ENCODE measurements around the gene ZEB1.

The ZEB1 gene

GRCh38 chr10:31340343-31340742 is 21.3 kb downstream of the ZEB1 start:
- no peak overlapping the region for H3K4me3 ChIP-seq (ENCODE audit: control insufficient read depth in 1 of 7, extremely low read depth in 1 of 7, insufficient read depth in 4 of 7, low read depth in 2 of 7, low read length in 6 of 7)
- H3K27me3 ChIP-seq (replicated peaks in 2 of 5; ENCODE audit: control insufficient read depth in 4 of 5, insufficient read depth in 5 of 5, low read length in 4 of 5): no peaks in the 10 kb centered on the region
- POLR2A ChIA-PET: no interaction called here
- H3K27ac ChIP-seq (ENCODE audit: insufficient read depth in 1 of 2, low read depth in 1 of 2, low read length in 2 of 2, poor library complexity in 1 of 2, severe bottlenecking in 2 of 2): no peak overlapping the region
- H3K4me1 ChIP-seq (ENCODE audit: control extremely low read depth in 1 of 4, control insufficient read depth in 4 of 4, insufficient read depth in 4 of 4, low read length in 3 of 4): peaks cover 0 to 2% (median 0%) of the 10 kb centered on the region in 4 experiments
- peaks cover 0 to 3% (median 0%) of the 10 kb centered on the region in 4 experiments for H3K36me3 ChIP-seq (ENCODE audit: control insufficient read depth in 4 of 4, insufficient read depth in 4 of 4, low read length in 3 of 4)
- DNase-seq: no peak
- CTCF ChIA-PET: interaction anchor here (1.1 to 1.2 kb wide), 3 partner anchors 8 to 429 kb away, joined by 3 read pairs; no protein-coding TSS in a partner anchor
- H3K9me3 ChIP-seq (ENCODE audit: control extremely low read depth in 1 of 5, control insufficient read depth in 4 of 5, insufficient read depth in 2 of 5, low read depth in 1 of 5, low read length in 4 of 5): no peaks in the 10 kb centered on the region

GRCh38 chr10:31341552-31341951 is 22.5 kb downstream of the ZEB1 start:
- POLR2A ChIA-PET: no interaction called here
- CTCF ChIA-PET: interaction anchor here (1.1 kb wide), 2 partner anchors 9 to 428 kb away, joined by 3 read pairs; no protein-coding TSS in a partner anchor
- no peak for DNase-seq
- Histone ChIP-seq H3K36me3 (ENCODE audit: control insufficient read depth in 4 of 4, insufficient read depth in 4 of 4, low read length in 3 of 4) (peaks cover 0 to 3% (median 0%) of the 10 kb centered on the region in 4 experiments), H3K4me1 (ENCODE audit: control extremely low read depth in 1 of 4, control insufficient read depth in 4 of 4, insufficient read depth in 4 of 4, low read length in 3 of 4) (peaks cover 0 to 6% (median 3%) of the 10 kb centered on the region in 4 experiments), H3K27ac (ENCODE audit: insufficient read depth in 1 of 2, low read depth in 1 of 2, low read length in 2 of 2, poor library complexity in 1 of 2, severe bottlenecking in 2 of 2) (no peak overlapping the region), H3K4me3 (ENCODE audit: control insufficient read depth in 1 of 7, extremely low read depth in 1 of 7, insufficient read depth in 4 of 7, low read depth in 2 of 7, low read length in 6 of 7) (no peak overlapping the region), H3K27me3 (replicated peaks in 2 of 5; ENCODE audit: control insufficient read depth in 4 of 5, insufficient read depth in 5 of 5, low read length in 4 of 5) (no peaks in the 10 kb centered on the region), H3K9me3 (ENCODE audit: control extremely low read depth in 1 of 5, control insufficient read depth in 4 of 5, insufficient read depth in 2 of 5, low read depth in 1 of 5, low read length in 4 of 5) (no peaks in the 10 kb centered on the region)
- no CpG with 5 or more reads among the region's 1 CpG for WGBS (ENCODE audit: insufficient coverage)

GRCh38 chr10:31343009-31343408 is 24.0 kb downstream of the ZEB1 start:
- ChIA-PET CTCF (no interaction called here), POLR2A (no interaction called here)

GRCh38 chr10:31343551-31343950 is 24.5 kb downstream of the ZEB1 start:
- CTCF ChIA-PET: no interaction called here
- H3K4me1 ChIP-seq (ENCODE audit: control extremely low read depth in 1 of 4, control insufficient read depth in 4 of 4, insufficient read depth in 4 of 4, low read length in 3 of 4): peaks cover 0 to 8% (median 6%) of the 10 kb centered on the region in 4 experiments

More at GRCh38 chr10:31343009-31343408, 24.0 kb downstream of the ZEB1 start:
- Histone ChIP-seq H3K36me3 (ENCODE audit: control insufficient read depth in 4 of 4, insufficient read depth in 4 of 4, low read length in 3 of 4) (peaks cover 0 to 3% (median 0%) of the 10 kb centered on the region in 4 experiments), H3K27me3 (replicated peaks in 2 of 5; ENCODE audit: control insufficient read depth in 4 of 5, insufficient read depth in 5 of 5, low read length in 4 of 5) (no peaks in the 10 kb centered on the region), H3K4me3 (ENCODE audit: control insufficient read depth in 1 of 7, extremely low read depth in 1 of 7, insufficient read depth in 4 of 7, low read depth in 2 of 7, low read length in 6 of 7) (no peak overlapping the region), H3K4me1 (ENCODE audit: control extremely low read depth in 1 of 4, control insufficient read depth in 4 of 4, insufficient read depth in 4 of 4, low read length in 3 of 4) (peaks cover 0 to 8% (median 4%) of the 10 kb centered on the region in 4 experiments), H3K9me3 (ENCODE audit: control extremely low read depth in 1 of 5, control insufficient read depth in 4 of 5, insufficient read depth in 2 of 5, low read depth in 1 of 5, low read length in 4 of 5) (no peaks in the 10 kb centered on the region), H3K27ac (ENCODE audit: insufficient read depth in 1 of 2, low read depth in 1 of 2, low read length in 2 of 2, poor library complexity in 1 of 2, severe bottlenecking in 2 of 2) (no peak overlapping the region)
- WGBS (ENCODE audit: insufficient coverage): no CpG with 5 or more reads among the region's 3 CpGs
- no peak for DNase-seq

GRCh38 chr10:31345886-31346285 is 26.9 kb downstream of the ZEB1 start:
- POLR2A ChIA-PET: no interaction called here
- Histone ChIP-seq H3K9me3 (ENCODE audit: control extremely low read depth in 1 of 5, control insufficient read depth in 4 of 5, insufficient read depth in 2 of 5, low read depth in 1 of 5, low read length in 4 of 5) (no peaks in the 10 kb centered on the region), H3K4me3 (ENCODE audit: control insufficient read depth in 1 of 7, extremely low read depth in 1 of 7, insufficient read depth in 4 of 7, low read depth in 2 of 7, low read length in 6 of 7) (no peak overlapping the region), H3K36me3 (ENCODE audit: control insufficient read depth in 4 of 4, insufficient read depth in 4 of 4, low read length in 3 of 4) (no peaks in the 10 kb centered on the region), H3K27me3 (replicated peaks in 2 of 5; ENCODE audit: control insufficient read depth in 4 of 5, insufficient read depth in 5 of 5, low read length in 4 of 5) (no peaks in the 10 kb centered on the region), H3K4me1 (ENCODE audit: control extremely low read depth in 1 of 4, control insufficient read depth in 4 of 4, insufficient read depth in 4 of 4, low read length in 3 of 4) (peaks cover 0 to 8% (median 6%) of the 10 kb centered on the region in 4 experiments), H3K27ac (ENCODE audit: insufficient read depth in 1 of 2, low read depth in 1 of 2, low read length in 2 of 2, poor library complexity in 1 of 2, severe bottlenecking in 2 of 2) (no peak overlapping the region)
- CTCF ChIA-PET: no interaction called here
- no peak for DNase-seq
- 50% methylated on average over 1 of the region's 1 CpG for WGBS (ENCODE audit: insufficient coverage)

More at GRCh38 chr10:31343551-31343950, 24.5 kb downstream of the ZEB1 start:
- no peak for DNase-seq
- POLR2A ChIA-PET: no interaction called here
- Histone ChIP-seq H3K4me3 (ENCODE audit: control insufficient read depth in 1 of 7, extremely low read depth in 1 of 7, insufficient read depth in 4 of 7, low read depth in 2 of 7, low read length in 6 of 7) (no peak overlapping the region), H3K36me3 (ENCODE audit: control insufficient read depth in 4 of 4, insufficient read depth in 4 of 4, low read length in 3 of 4) (no peaks in the 10 kb centered on the region), H3K9me3 (ENCODE audit: control extremely low read depth in 1 of 5, control insufficient read depth in 4 of 5, insufficient read depth in 2 of 5, low read depth in 1 of 5, low read length in 4 of 5) (no peaks in the 10 kb centered on the region), H3K27me3 (replicated peaks in 2 of 5; ENCODE audit: control insufficient read depth in 4 of 5, insufficient read depth in 5 of 5, low read length in 4 of 5) (no peaks in the 10 kb centered on the region), H3K27ac (ENCODE audit: insufficient read depth in 1 of 2, low read depth in 1 of 2, low read length in 2 of 2, poor library complexity in 1 of 2, severe bottlenecking in 2 of 2) (no peak overlapping the region)
- 94% methylated on average over 3 of the region's 5 CpGs for WGBS (ENCODE audit: insufficient coverage)

- no peak overlapping the region for H3K4me3 ChIP-seq (ENCODE audit: control insufficient read depth in 1 of 7, extremely low read depth in 1 of 7, insufficient read depth in 4 of 7, low read depth in 2 of 7, low read length in 6 of 7)
- POLR2A ChIA-PET: interaction anchor here (0.7 kb wide), 1 partner anchor 9 kb away, joined by 3 read pairs; no protein-coding TSS in a partner anchor
- no peak for DNase-seq
- CTCF ChIA-PET: interaction anchor here (1.5 kb wide), 1 partner anchor 11 kb away, joined by 3 read pairs; no protein-coding TSS in a partner anchor
- WGBS (ENCODE audit: insufficient coverage): no CpG with 5 or more reads among the region's 1 CpG
- H3K36me3 ChIP-seq (ENCODE audit: control insufficient read depth in 4 of 4, insufficient read depth in 4 of 4, low read length in 3 of 4): no peaks in the 10 kb centered on the region
- peaks cover 0 to 8% (median 6%) of the 10 kb centered on the region in 4 experiments for H3K4me1 ChIP-seq (ENCODE audit: control extremely low read depth in 1 of 4, control insufficient read depth in 4 of 4, insufficient read depth in 4 of 4, low read length in 3 of 4)
- no peaks in the 10 kb centered on the region for H3K9me3 ChIP-seq (ENCODE audit: control extremely low read depth in 1 of 5, control insufficient read depth in 4 of 5, insufficient read depth in 2 of 5, low read depth in 1 of 5, low read length in 4 of 5)
- H3K27me3 ChIP-seq (replicated peaks in 2 of 5; ENCODE audit: control insufficient read depth in 4 of 5, insufficient read depth in 5 of 5, low read length in 4 of 5): no peaks in the 10 kb centered on the region
- H3K27ac ChIP-seq (ENCODE audit: insufficient read depth in 1 of 2, low read depth in 1 of 2, low read length in 2 of 2, poor library complexity in 1 of 2, severe bottlenecking in 2 of 2): no peak overlapping the region
Observed at GRCh38 chr10:31346953-31347352, 27.9 kb downstream of the ZEB1 start.

GRCh38 chr10:31347705-31348104 is 28.7 kb downstream of the ZEB1 start:
- Histone ChIP-seq H3K27ac (ENCODE audit: insufficient read depth in 1 of 2, low read depth in 1 of 2, low read length in 2 of 2, poor library complexity in 1 of 2, severe bottlenecking in 2 of 2) (no peak overlapping the region), H3K9me3 (ENCODE audit: control extremely low read depth in 1 of 5, control insufficient read depth in 4 of 5, insufficient read depth in 2 of 5, low read depth in 1 of 5, low read length in 4 of 5) (no peaks in the 10 kb centered on the region), H3K36me3 (ENCODE audit: control insufficient read depth in 4 of 4, insufficient read depth in 4 of 4, low read length in 3 of 4) (no peaks in the 10 kb centered on the region), H3K4me3 (ENCODE audit: control insufficient read depth in 1 of 7, extremely low read depth in 1 of 7, insufficient read depth in 4 of 7, low read depth in 2 of 7, low read length in 6 of 7) (no peak overlapping the region), H3K4me1 (ENCODE audit: control extremely low read depth in 1 of 4, control insufficient read depth in 4 of 4, insufficient read depth in 4 of 4, low read length in 3 of 4) (peaks cover 0 to 8% (median 6%) of the 10 kb centered on the region in 4 experiments), H3K27me3 (replicated peaks in 2 of 5; ENCODE audit: control insufficient read depth in 4 of 5, insufficient read depth in 5 of 5, low read length in 4 of 5) (no peaks in the 10 kb centered on the region)
- no peak for DNase-seq
- POLR2A ChIA-PET: no interaction called here
- CTCF ChIA-PET: interaction anchor here (1.5 kb wide), 1 partner anchor 10 kb away, joined by 3 read pairs; no protein-coding TSS in a partner anchor
